Activated naive CD8-positive, alpha-beta T cell treated with anti-CD3 and anti-CD28 coated beads, Interleukin-2, amount 10 ng/mL, durations not matched to agents 7 days and 5 days (primary cell): Measurements from ENCODE around the gene SMG6. TPM values are rescaled to one million over a fixed set of nuclear protein-coding genes. Genes with fewer than 3 reads are reported as not detected.

Experiments used
- ATAC-seq: fragments of 150-1000 bp; cut with Tn5 transposase; one replicate; pipeline ENCODE4 v1.10.0; 2021; ENCODE audit warnings: low read depth, moderate library complexity
- POLR2A ChIA-PET: fragments of 350-600 bp; sonication (Branson Sonifier 250); formaldehyde crosslinking; loops from one replicate; lab custom pipeline; 2021; ENCODE audit warnings: antibody characterized with exemption; lab: Charles Lee
- DNase-seq: peaks from one replicate; pipeline ENCODE4 v3.0.0; 2021
- H3K27ac Mint-ChIP-seq: one replicate; pipeline ENCODE4 v1.8.0; 2022; ENCODE audit warnings: mild to moderate bottlenecking, mixed read lengths
- H3K27me3 Mint-ChIP-seq: one replicate; pipeline ENCODE4 v1.8.0; 2022; ENCODE audit warnings: mild to moderate bottlenecking, moderate library complexity, mixed read lengths
- H3K36me3 Mint-ChIP-seq: one replicate; pipeline ENCODE4 v1.8.0; 2021; ENCODE audit warnings: mild to moderate bottlenecking, mixed read lengths
- H3K4me1 Mint-ChIP-seq: one replicate; pipeline ENCODE4 v1.8.0; 2021; ENCODE audit warnings: mixed read lengths
- H3K4me3 Mint-ChIP-seq: one replicate; pipeline ENCODE4 v1.8.0; 2022; ENCODE audit warnings: mild to moderate bottlenecking, moderate library complexity, mixed read lengths
- H3K9me3 Mint-ChIP-seq: one replicate; pipeline ENCODE4 v1.8.0; 2021; ENCODE audit warnings: mixed read lengths
- total RNA-seq, 2 experiments: library from RNA; stranded (reverse); gene quantifications; one replicate each; pipeline ENCODE4 v1.2.3, GENCODE V29; 2021

The SMG6 gene
- total RNA-seq, 2 experiments from 2014 or later = 48.5 to 58.3 TPM

DNA sequence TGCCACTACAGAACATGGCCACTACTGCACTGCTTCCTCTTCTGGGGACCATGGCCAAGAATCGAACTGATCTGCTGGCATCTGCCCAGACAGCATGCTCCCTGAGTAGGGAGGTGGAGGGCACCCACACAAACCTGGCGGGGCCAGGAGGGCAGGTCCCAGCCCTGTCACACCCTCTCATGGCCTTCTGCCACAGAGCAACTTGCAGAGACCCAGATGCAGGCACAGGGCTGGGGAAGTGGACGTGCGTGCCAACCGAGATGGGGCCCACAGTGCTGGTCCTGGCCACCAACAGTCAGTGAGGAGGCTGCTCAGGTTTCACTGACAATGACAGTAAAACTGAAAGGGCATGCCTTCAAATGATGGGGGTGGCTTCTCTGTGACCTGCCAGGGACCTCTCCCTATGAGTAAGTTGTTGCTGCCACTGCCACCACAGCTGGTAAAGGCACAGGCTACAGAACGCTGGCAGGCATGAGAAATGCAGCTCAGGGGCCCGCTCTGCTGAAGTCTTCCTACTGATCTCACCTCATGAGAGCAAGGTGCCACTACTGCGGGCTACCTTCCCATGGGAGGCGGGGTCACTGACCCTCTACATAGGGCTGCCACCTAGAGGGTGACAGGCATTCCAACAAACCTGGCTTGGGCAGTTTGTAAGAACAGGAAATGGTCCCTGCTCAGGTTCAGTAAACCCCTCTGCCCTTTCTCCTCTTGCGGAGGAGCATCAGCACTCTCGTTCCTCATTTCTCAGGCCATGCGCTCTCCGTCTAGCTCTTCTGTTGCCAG lies 233.2 kb downstream of the SMG6 start:
- DNase-seq (no peak), ATAC-seq (peak; percentile 79)
- peak overlapping the region; percentile 70 for H3K27ac Mint-ChIP-seq
- peak overlapping the region; percentile 39 for H3K4me3 Mint-ChIP-seq
- POLR2A ChIA-PET = interaction anchor here (0.6 to 2.5 kb wide), 7 partner anchors 11 to 198 kb away, joined by 3 to 12 read pairs (median 4); no protein-coding TSS in a partner anchor
- H3K27me3 Mint-ChIP-seq = no peaks in the 10 kb centered on the region
- H3K4me1 Mint-ChIP-seq = peaks cover 55% of the 10 kb centered on the region
- no peaks in the 10 kb centered on the region for H3K9me3 Mint-ChIP-seq
- peaks cover 22% of the 10 kb centered on the region for H3K36me3 Mint-ChIP-seq

DNA sequence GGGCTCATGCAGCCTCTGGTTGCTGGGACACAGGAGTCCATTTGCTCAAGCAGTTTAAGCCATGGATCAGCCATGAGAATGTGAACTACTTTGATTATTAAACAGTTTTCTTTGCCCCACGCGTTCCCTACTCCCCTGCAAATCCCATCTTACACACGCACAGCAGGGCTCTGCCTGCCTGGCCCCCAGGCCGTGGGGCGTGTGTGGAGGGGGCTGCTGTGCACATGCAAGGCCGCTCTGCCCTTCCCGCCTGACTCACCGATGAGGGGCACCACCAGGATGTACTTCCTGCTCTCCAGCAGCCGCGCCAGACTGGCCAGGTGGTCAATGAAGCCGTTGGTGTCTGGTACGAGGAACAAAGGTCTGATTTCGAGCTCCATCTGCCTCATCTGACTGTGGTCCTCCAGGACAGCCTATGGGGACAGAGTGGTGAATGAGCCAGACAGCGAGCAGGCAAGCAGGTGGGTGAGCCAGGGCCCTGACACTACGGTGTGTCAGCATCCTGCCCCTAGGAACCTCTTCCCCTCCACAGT lies 235.0 kb downstream of the SMG6 start:
- Mint-ChIP-seq H3K4me3 (peak overlapping the region; percentile 16), H3K27ac (peak overlapping the region; percentile 55), H3K9me3 (no peaks in the 10 kb centered on the region), H3K36me3 (peaks cover 24% of the 10 kb centered on the region), H3K4me1 (peaks cover 62% of the 10 kb centered on the region), H3K27me3 (no peaks in the 10 kb centered on the region)
- DNase-seq (no peak), ATAC-seq (no peak)
- POLR2A ChIA-PET = interaction anchor here (0.7 to 2.3 kb wide), 5 partner anchors 10 to 176 kb away, joined by 4 to 10 read pairs (median 4); partner anchors contain the start of gene HIC1

DNA sequence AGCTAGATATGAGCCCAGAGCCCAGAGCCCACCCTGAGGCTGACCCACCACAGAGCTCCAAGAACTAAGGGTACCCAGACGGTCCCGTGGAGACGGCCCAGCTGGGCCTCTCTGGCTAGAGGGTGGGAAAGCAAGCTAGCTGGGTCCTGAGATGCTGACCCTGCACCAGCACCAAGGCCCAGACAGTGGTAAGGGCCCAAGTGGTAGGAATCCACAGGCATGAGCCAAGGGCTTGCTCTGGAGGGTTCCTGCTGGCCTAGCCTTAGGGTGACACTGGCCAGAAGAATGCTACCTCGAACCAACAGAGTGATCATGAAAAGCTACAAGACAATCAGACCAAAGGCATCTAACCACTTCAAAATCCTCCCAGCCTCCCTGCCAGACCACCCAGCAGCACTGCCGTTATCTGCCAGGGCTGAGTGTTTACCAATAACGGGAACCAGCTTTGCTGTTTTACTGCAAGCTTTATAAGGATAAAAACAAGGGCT lies 235.5 kb downstream of the SMG6 start:
- DNase-seq = no peak
- Mint-ChIP-seq H3K27me3 (no peaks in the 10 kb centered on the region), H3K36me3 (peaks cover 24% of the 10 kb centered on the region), H3K4me1 (peaks cover 63% of the 10 kb centered on the region), H3K4me3 (no peak overlapping the region), H3K9me3 (no peaks in the 10 kb centered on the region), H3K27ac (peak overlapping the region; percentile 59)
- POLR2A ChIA-PET = interaction anchor here (1.2 to 2.3 kb wide), 4 partner anchors 9 to 177 kb away, joined by 4 to 10 read pairs (median 5); partner anchors contain the start of gene HIC1
- ATAC-seq = no peak

DNA sequence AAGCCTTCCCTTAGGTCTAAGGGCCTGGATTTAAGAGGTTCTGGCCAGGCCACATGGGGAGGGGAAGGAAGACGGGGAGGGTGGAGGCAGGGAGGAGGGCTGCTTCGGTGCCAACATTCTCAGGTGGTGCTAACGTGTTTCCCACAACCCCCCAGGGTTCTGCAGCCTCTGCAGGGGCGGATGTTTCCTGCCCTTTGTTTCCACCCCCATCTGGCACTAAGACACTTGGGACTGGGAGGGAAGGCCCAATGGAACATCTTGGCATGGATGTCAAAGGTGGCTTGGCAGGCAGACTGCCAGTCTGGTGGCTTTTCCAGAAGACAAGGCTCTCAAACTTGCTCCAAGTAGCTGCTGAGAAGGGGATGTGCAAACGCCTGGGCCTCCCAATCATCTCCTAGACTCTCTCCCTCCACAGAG lies 236.0 kb downstream of the SMG6 start:
- Mint-ChIP-seq H3K4me3 (no peak overlapping the region), H3K9me3 (no peaks in the 10 kb centered on the region), H3K27ac (peak overlapping the region; percentile 59), H3K4me1 (peaks cover 65% of the 10 kb centered on the region), H3K27me3 (no peaks in the 10 kb centered on the region), H3K36me3 (peaks cover 24% of the 10 kb centered on the region)
- POLR2A ChIA-PET = interaction anchor here (0.5 to 2.3 kb wide), 3 partner anchors 12 to 288 kb away, joined by 3 to 10 read pairs (median 6); partner anchors contain the start of gene HIC1
- DNase-seq = no peak
- ATAC-seq = no peak

DNA sequence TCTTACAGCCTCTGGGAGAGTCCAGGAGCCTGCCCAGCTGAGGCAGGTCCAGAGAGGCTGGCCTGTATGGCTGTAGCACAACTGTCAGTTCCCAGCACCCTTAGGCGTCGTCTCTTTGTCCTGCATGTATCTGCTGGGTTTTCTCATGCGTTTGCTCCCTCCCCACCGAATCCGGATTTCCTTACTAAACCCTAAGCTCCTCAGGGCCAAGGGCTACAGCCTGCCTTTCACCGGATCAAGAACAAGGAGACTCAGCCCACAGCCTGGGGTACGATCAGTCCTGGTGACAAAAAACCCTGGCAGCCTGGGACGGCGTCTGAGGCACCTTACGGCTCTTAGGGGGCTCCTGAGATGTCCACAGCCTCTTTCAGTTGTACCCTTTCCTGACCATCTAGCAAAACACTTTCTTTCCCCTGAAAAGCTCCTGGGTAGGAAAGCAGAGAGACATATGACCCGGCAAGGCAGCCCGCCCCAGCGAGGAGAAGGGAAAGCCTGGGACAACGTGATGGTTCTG lies 236.5 kb downstream of the SMG6 start:
- peaks cover 68% of the 10 kb centered on the region for H3K4me1 Mint-ChIP-seq
- no peaks in the 10 kb centered on the region for H3K9me3 Mint-ChIP-seq
- POLR2A ChIA-PET = interaction anchor here (0.5 kb wide), 1 partner anchor 288 kb away, joined by 3 read pairs; no protein-coding TSS in a partner anchor
- DNase-seq = no peak
- H3K4me3 Mint-ChIP-seq = no peak overlapping the region
- peaks cover 24% of the 10 kb centered on the region for H3K36me3 Mint-ChIP-seq
- no peaks in the 10 kb centered on the region for H3K27me3 Mint-ChIP-seq
- no peak for ATAC-seq
- peak overlapping the region; percentile 59 for H3K27ac Mint-ChIP-seq

DNA sequence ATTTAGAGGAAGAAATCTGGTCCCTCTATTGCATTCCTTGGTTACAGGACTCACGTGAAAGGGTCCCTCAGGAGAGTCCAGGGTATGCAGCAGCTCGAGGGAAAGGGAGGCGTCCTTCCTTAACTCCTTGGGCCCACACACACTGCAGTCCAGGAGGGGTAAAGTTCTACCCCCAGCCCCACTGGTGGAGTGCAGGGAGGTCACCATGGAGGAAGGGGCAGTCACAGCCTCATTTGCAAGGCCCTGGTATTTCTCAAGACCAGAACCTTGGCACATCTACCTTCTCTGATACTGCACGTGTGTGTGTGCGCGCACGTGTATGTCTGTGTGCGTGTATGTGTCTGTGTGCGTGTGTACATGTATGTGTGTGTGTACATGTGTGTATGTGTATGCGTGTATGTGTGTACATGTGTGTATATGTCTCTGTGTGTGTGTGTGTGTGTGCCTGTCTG lies 237.6 kb downstream of the SMG6 start:
- peaks cover 21% of the 10 kb centered on the region for H3K36me3 Mint-ChIP-seq
- H3K4me3 Mint-ChIP-seq = no peak overlapping the region
- DNase-seq (no peak), ATAC-seq (no peak)
- no peaks in the 10 kb centered on the region for H3K27me3 Mint-ChIP-seq
- H3K9me3 Mint-ChIP-seq = no peaks in the 10 kb centered on the region
- POLR2A ChIA-PET = interaction anchor here (0.7 to 1.5 kb wide), 4 partner anchors 9 to 179 kb away, joined by 3 to 6 read pairs (median 3); no protein-coding TSS in a partner anchor
- peaks cover 65% of the 10 kb centered on the region for H3K4me1 Mint-ChIP-seq
- H3K27ac Mint-ChIP-seq = no peak overlapping the region

DNA sequence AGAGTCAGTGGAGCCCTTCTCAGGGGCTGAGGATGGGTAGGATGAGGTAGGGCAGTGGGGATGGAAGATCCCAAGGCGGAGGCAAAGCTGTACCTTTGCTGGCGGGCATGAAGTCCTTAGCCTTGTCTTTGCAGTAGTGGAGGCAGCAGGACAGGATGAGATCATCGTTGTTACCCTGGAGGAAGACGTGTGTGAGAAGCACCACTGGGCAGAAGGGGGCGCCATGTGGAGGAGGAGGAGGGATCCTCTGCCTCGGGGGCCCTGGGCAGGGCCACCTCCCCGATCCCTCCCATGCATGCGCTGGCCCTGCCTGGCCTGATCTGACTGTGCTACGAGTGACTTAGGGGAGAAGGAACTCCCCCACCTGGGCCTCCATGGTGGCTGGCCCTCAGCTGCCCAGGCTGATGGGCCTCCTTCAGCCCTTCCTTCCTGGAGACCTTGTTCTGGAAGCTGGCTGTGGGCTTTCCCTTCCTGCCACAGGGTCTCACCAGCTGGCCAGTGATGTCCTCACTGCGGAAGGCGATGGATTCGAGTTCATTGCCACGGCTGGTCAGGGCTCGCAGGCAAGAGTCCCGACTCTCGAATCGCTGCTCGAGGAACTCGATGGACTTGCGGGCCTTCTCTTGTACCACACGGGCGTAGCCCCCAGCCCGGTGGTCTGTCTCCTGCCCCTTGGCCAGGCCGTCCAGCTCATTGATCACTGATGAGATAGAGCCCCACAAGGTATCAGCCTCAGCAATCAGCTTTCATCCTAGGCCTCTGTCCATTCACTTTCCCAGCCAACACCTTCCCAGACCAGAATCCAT lies 238.4 kb downstream of the SMG6 start:
- Mint-ChIP-seq H3K36me3 (peaks cover 25% of the 10 kb centered on the region), H3K9me3 (no peaks in the 10 kb centered on the region), H3K27me3 (no peaks in the 10 kb centered on the region), H3K4me3 (no peak overlapping the region), H3K27ac (peak overlapping the region; percentile 72), H3K4me1 (peaks cover 65% of the 10 kb centered on the region)
- DNase-seq (peak; percentile 79), ATAC-seq (peak; percentile 66)
- POLR2A ChIA-PET = interaction anchor here (0.5 to 1.7 kb wide), 6 partner anchors 8 to 352 kb away, joined by 3 to 8 read pairs (median 4); partner anchors contain the start of gene HIC1

DNA sequence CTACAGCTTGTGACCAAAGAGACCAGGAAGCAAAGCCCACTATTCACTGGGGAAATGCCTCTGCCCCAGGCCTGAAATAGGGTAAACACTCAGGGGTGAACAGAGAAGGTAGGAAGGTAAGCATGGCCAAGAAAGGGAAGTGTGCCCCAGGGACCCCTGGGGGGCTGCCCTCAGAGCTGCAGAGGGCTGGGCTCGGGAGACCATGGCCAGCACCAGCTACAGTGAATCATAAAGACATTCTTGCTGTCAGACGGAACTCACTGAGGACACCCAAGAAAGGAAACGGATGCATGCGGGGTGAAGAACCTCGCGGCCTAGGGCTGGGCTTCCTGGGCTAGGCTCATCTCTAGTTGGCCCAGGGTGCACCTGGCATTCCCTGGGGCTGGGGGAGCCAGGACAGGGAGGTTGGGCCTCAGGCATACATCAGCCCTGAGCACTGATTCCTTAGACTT lies 239.0 kb downstream of the SMG6 start:
- H3K9me3 Mint-ChIP-seq = no peaks in the 10 kb centered on the region
- POLR2A ChIA-PET = interaction anchor here (1.1 to 1.7 kb wide), 3 partner anchors 9 to 180 kb away, joined by 4 to 8 read pairs (median 6); partner anchors contain the start of gene HIC1
- no peak for DNase-seq
- H3K27ac Mint-ChIP-seq = peak overlapping the region; percentile 72
- no peak overlapping the region for H3K4me3 Mint-ChIP-seq
- H3K36me3 Mint-ChIP-seq = peaks cover 29% of the 10 kb centered on the region
- H3K4me1 Mint-ChIP-seq = peaks cover 63% of the 10 kb centered on the region
- no peaks in the 10 kb centered on the region for H3K27me3 Mint-ChIP-seq
- ATAC-seq = peak; percentile 5

DNA sequence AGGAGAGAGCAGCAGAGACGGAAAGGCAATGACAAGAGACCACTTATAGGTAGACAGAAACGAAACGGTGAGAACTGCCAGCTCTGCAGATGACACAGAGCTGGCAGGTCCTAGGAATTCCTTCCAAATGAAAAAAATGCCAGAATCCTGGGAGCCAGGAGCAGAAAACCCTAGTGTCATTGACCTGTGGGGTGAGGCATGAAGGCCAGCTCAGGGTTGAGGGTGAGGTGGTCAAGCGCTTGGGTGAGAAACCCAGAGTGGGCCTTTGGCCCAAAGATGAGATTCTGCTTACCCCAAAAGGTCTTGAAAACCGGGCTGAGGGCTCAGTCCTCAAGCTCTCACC lies 239.5 kb downstream of the SMG6 start:
- peak overlapping the region; percentile 71 for H3K27ac Mint-ChIP-seq
- no peak overlapping the region for H3K4me3 Mint-ChIP-seq
- POLR2A ChIA-PET = interaction anchor here (1.1 to 1.7 kb wide), 2 partner anchors 9 to 181 kb away, joined by 4 to 8 read pairs; partner anchors contain the start of gene HIC1
- ATAC-seq = no peak
- H3K9me3 Mint-ChIP-seq = no peaks in the 10 kb centered on the region
- H3K36me3 Mint-ChIP-seq = peaks cover 28% of the 10 kb centered on the region
- no peak for DNase-seq
- H3K27me3 Mint-ChIP-seq = no peaks in the 10 kb centered on the region
- peaks cover 61% of the 10 kb centered on the region for H3K4me1 Mint-ChIP-seq

DNA sequence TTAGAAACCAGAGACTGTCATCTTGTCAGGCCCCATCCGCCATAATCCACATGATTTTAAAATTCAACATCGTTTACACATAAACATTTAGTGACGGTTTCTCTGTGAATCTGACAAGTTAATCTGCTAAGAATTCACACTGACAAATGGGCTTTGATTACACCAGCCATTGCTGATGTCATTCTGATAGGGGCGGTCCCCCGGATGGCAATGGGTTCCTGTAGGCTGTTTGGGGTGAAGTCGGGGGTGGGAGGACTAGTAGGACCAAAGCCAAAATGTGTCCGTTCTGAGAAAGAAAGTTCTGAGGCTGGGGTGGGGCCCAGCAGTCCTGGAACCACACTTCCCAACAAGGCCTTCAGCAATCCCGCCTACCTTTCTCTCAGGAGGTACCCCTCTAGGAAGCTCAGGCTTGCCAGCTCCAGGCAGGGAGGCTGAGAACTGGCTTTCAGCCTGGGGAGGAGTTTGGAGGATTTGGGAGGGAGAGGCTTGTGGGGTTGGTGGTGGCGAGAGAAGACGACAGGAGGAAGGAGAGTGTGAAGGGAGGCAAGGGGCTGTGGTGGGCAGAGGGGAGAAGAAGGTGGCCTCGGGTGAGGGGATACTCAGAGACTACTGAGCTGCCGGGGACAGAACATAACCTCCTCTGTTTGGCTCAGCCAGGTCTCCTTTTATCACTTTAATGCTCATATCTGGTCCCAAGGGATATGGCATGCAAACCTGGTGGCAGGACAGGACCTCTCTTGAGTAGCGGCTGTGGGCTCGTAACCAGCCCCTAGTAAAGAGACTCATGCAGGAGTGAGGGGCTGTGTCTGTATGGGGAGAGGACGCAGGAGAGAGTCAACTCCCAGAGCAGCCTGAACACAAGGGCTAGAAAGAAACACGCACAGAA lies 240.1 kb downstream of the SMG6 start:
- DNase-seq (no peak), ATAC-seq (no peak)
- POLR2A ChIA-PET = interaction anchor here (1.1 to 1.7 kb wide), 2 partner anchors 8 to 182 kb away, joined by 4 to 8 read pairs; partner anchors contain the start of gene HIC1
- Mint-ChIP-seq H3K9me3 (no peaks in the 10 kb centered on the region), H3K36me3 (peaks cover 22% of the 10 kb centered on the region), H3K27me3 (no peaks in the 10 kb centered on the region), H3K4me1 (peaks cover 55% of the 10 kb centered on the region), H3K27ac (peak overlapping the region; percentile 71), H3K4me3 (no peak overlapping the region)

DNA sequence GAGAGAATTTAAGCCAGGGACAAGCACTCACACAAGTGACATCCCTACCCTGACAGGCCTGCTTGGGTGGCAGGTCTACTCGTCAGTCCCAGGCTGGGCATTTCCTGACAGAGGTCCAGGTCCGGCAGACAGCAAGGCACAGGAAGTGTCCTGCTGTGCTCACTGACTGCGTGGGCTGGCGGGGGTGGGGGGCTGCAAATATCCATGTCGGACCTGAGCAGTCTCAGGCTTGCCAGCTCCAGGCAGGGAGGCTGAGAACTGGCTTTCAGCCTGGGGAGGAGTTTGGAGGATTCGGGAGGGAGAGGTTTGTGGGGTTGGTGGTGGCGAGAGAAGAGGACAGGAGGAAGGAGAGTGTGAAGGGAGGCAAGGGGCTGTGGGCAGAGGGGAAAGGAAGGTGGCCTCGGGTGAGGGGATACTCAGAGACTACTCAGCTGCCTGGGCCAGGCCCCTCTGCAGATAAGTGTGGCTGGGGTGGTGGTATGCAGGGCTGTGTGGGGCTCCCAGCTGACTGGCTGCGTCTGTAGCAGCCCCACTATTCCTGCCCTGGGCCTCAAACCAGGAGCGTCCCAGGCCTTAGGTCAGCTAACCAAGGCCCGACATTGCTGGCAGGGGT lies 240.9 kb downstream of the SMG6 start:
- DNase-seq (no peak), ATAC-seq (no peak)
- no peaks in the 10 kb centered on the region for H3K9me3 Mint-ChIP-seq
- no peak overlapping the region for H3K4me3 Mint-ChIP-seq
- H3K4me1 Mint-ChIP-seq = peaks cover 47% of the 10 kb centered on the region
- H3K36me3 Mint-ChIP-seq = peaks cover 23% of the 10 kb centered on the region
- POLR2A ChIA-PET = interaction anchor here (0.7 kb wide), 1 partner anchor 12 kb away, joined by 3 read pairs; no protein-coding TSS in a partner anchor
- H3K27ac Mint-ChIP-seq = peak overlapping the region; percentile 78
- no peaks in the 10 kb centered on the region for H3K27me3 Mint-ChIP-seq
